Gastrocnemius medialis (tissue), 4 donors: ENCODE data around the gene ALOX12B. TPM values are rescaled to one million over a fixed set of nuclear protein-coding genes. Genes with fewer than 3 reads are reported as not detected.

Source experiments
- ATAC-seq, 2 donors: fragments of 150-250 bp; one replicate each; pipeline ENCODE4 v1.9.1; 2016
- DNase-seq, 2 donors: peaks; one replicate each; pipeline ENCODE4 v3.0.0-alpha.2; 2019
- H3K27ac ChIP-seq, 4 donors: fragments of 200-600 bp; sonication (generic); 1 replicate in 1 of 4; 2 replicates in 3 of 4; pipeline ENCODE4 v1.5.1; 2016 to 2018; ENCODE audit warnings: mild to moderate bottlenecking in 2 of 4, moderate library complexity in 1 of 4
- H3K27me3 ChIP-seq, 3 donors: fragments of 200-600 bp; sonication (generic) in 2 of 3; 1 replicate in 1 of 3; 2 replicates in 2 of 3; pipeline versions ENCODE4 v1.5.1 to v1.6.0; 2016 to 2019; ENCODE audit warnings: mild to moderate bottlenecking in 1 of 3, moderate library complexity in 1 of 3
- H3K36me3 ChIP-seq, 2 donors: fragments of 200-600 bp; sonication (generic) in 1 of 2; one replicate each; pipeline ENCODE4 v1.5.1; 2017 to 2018
- H3K4me1 ChIP-seq, 2 donors: fragments of 200-600 bp; sonication (generic) in 1 of 2; one replicate each; pipeline ENCODE4 v1.5.1; 2016 to 2017; ENCODE audit warnings: mild to moderate bottlenecking in 2 of 2
- H3K4me3 ChIP-seq, 4 donors: fragments of 200-600 bp; sonication (generic) in 3 of 4; 1 replicate in 1 of 4; 2 replicates in 3 of 4; pipeline ENCODE4 v1.5.1; 2016 to 2019; ENCODE audit warnings: mild to moderate bottlenecking in 2 of 4
- H3K9me3 ChIP-seq, 3 donors: fragments of 200-600 bp; sonication (generic) in 2 of 3; 1 replicate in 1 of 3; 2 replicates in 2 of 3; pipeline ENCODE4 v1.5.1; 2016 to 2019
- CTCF ChIP-seq, 5 experiments: fragments of 450-650 bp in 3 of 5; fragments of 200-600 bp in 2 of 5; sonication (generic) in 2 of 5; IDR thresholded peaks in 4 of 5; conservative IDR thresholded peaks in 1 of 5; 1 replicate in 4 of 5; 2 replicates in 1 of 5; pipeline ENCODE4 v1.5.1; 2016 to 2019; ENCODE audit warnings: antibody characterized with exemption in 5 of 5, mild to moderate bottlenecking in 3 of 5, moderate library complexity in 3 of 5
- POLR2A ChIP-seq, 2 donors: fragments of 450-650 bp; IDR thresholded peaks; one replicate each; pipeline ENCODE4 v1.6.1; 2017; ENCODE audit warnings: antibody characterized with exemption in 2 of 2, mild to moderate bottlenecking in 2 of 2, moderate library complexity in 2 of 2
- in situ Hi-C, 4 donors: fragments of 200-750 bp; cut with MboI; loops; one replicate each; pipeline versions ENCODE4 v1.15.0 to v1.8.0; 2017; ENCODE audit warnings: low sequenced_read_pairs in 4 of 4
- intact Hi-C: fragments of 100-400 bp; cut with DNase I; formaldehyde crosslinking; loops from one replicate; pipeline ENCODE4 v1.15.1; 2023; ENCODE audit warnings: low total_unique reads
- total RNA-seq, 4 donors: library from RNA; depleted of rRNA; stranded (reverse); fragments of >200 nt; gene quantifications; one replicate each; pipeline versions ENCODE4 v1.1.0 to v1.2.3, GENCODE V29; 2016

Gene ALOX12B
- total RNA-seq, 4 donors from 2014 or later: not detected

- ATAC-seq (no peak), DNase-seq (no peak)
- intact Hi-C loops: no loop called here
- peaks cover 63 to 71% of the 10 kb centered on the region in 2 donors for H3K4me1 ChIP-seq
- no peaks in the 10 kb centered on the region for H3K36me3 ChIP-seq
- no peaks in the 10 kb centered on the region for H3K9me3 ChIP-seq
- peaks cover 31 to 44% (median 37%) of the 10 kb centered on the region in 3 donors for H3K27me3 ChIP-seq
- TF ChIP-seq POLR2A (IDR thresholded peaks at IDR 0.05) (no peak), CTCF (IDR thresholded peaks at IDR 0.05 in 4 of 5, conservative IDR thresholded peaks at IDR 0.05 in 1 of 5) (no peak)
- peak overlapping the region; percentile 51 to 63 (median 56) for H3K4me3 ChIP-seq
- H3K27ac ChIP-seq: peak overlapping the region in 1 of 4 donors; percentile 4
- in situ Hi-C loops: loop anchor here in 2 of 4 donors (10.0 kb wide), 2 partner anchors 52 to 62 kb away; partner anchors contain the start of gene TMEM107 (in 1 of the 2)
Measured at GRCh38 chr17:8122924-8123694, 35.6 kb upstream of the ALOX12B start.

DNA sequence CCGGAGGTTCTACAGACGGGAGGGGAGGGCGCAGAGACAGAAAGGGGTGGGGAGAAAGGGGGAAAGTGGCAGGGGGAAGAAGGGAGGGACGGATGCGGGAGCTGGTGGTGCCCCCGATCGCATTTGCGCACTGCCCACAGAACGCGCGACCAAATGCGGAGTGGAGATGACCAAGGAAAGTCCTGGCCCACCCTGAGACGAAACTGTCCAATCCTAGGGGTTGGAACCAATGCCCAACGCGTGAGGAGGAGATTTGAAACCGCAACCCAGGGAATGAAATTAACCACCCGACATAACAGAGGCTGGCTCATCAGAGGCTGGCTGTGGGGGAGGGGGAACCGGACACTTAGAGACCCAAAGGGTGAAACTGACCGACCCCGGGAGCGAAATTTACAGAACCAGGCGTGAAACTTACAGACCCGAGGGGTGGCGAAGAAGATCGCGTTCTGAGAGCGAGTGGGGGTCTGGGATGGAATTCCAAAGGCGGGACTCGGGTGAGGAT, 35.0 kb upstream of the ALOX12B start:
- Histone ChIP-seq H3K27ac (no peak overlapping the region), H3K27me3 (peaks cover 31 to 44% (median 37%) of the 10 kb centered on the region in 3 donors), H3K4me3 (peak overlapping the region; percentile 51 to 63 (median 56)), H3K4me1 (peaks cover 69 to 77% of the 10 kb centered on the region in 2 donors), H3K36me3 (no peaks in the 10 kb centered on the region), H3K9me3 (no peaks in the 10 kb centered on the region)
- no peak for DNase-seq
- no peak for ATAC-seq
- intact Hi-C loops (no loop called here), in situ Hi-C loops (loop anchor here in 2 of 4 donors (10.0 kb wide), 2 partner anchors 52 to 62 kb away; partner anchors contain the start of gene TMEM107 (in 1 of the 2))
- TF ChIP-seq POLR2A (IDR thresholded peaks at IDR 0.05): no peak
- TF ChIP-seq CTCF (IDR thresholded peaks at IDR 0.05 in 4 of 5, conservative IDR thresholded peaks at IDR 0.05 in 1 of 5): no peak

DNA sequence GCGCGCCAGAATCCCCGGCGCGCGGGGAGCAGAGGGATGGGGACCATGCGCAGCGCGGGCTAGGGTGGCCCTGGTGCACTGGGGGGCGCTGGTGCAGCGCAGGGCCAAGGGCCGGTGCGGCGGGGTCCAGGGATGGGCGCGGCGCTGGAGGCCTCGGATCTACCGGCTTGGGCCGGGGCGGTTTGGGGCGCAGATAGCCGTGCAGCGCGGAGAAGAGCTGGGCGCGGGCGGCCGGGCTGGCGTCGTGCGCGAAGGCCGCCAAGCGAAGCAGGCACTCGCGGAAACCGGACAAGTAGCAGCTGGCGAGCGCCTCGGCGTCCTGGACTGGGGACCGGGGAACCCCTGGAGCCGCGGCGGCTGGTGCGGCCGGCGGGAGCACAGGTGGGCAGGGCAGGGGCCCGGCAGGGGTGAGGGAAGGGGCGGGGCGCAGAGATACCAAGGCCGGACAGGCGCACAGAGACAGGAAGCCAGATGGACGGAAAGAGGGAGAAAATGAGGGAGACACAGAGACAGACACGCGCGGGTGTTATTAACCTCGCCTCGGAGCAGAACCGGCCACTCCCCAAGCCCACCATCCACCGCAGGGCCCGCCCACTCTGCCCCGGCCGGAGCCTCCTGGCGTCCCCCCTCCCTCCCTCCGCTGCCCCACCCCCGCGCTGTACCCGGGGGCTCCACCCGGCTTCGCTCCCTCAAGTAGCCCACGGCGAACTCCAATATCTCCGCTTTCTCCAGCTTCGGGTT, 34.3 kb upstream of the ALOX12B start:
- ATAC-seq (no peak), DNase-seq (no peak)
- intact Hi-C loops (no loop called here), in situ Hi-C loops (loop anchor here in 2 of 4 donors (10.0 kb wide), 2 partner anchors 53 to 63 kb away; partner anchors contain the start of gene TMEM107 (in 1 of the 2))
- TF ChIP-seq POLR2A (IDR thresholded peaks at IDR 0.05) (no peak), CTCF (IDR thresholded peaks at IDR 0.05 in 4 of 5, conservative IDR thresholded peaks at IDR 0.05 in 1 of 5) (peak in 3 of 5 experiments; percentile 34 to 61 (median 43))
- no peaks in the 10 kb centered on the region for H3K9me3 ChIP-seq
- peaks cover 64 to 72% of the 10 kb centered on the region in 2 donors for H3K4me1 ChIP-seq
- peaks cover 33 to 49% (median 38%) of the 10 kb centered on the region in 3 donors for H3K27me3 ChIP-seq
- H3K36me3 ChIP-seq: no peaks in the 10 kb centered on the region
- H3K4me3 ChIP-seq: peak overlapping the region; percentile 51 to 63 (median 56)
- peak overlapping the region in 1 of 4 donors; percentile 5 for H3K27ac ChIP-seq

DNA sequence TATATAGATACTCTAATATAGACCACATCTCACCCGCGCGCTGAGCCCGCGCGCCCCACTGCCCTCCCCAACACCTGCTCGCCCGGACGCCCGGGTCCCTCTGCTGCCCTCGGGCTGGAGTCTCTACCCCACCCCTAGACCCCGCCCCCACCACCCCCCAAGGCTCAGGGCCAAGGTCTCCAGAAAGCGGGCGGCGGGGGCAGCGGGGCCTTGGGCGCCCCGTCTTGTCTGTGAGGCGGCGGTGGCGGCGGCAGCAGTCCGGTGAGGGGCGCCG, 33.8 kb upstream of the ALOX12B start:
- peaks cover 39 to 49% (median 41%) of the 10 kb centered on the region in 3 donors for H3K27me3 ChIP-seq
- in situ Hi-C loops: loop anchor here in 2 of 4 donors (10.0 kb wide), 2 partner anchors 53 to 63 kb away; partner anchors contain the start of gene TMEM107 (in 1 of the 2)

More for the DNA sequence above, 33.8 kb upstream of the ALOX12B start:
- Histone ChIP-seq H3K4me3 (peak overlapping the region; percentile 51 to 63 (median 56)), H3K27ac (no peak overlapping the region), H3K4me1 (peaks cover 62 to 70% of the 10 kb centered on the region in 2 donors), H3K36me3 (no peaks in the 10 kb centered on the region), H3K9me3 (no peaks in the 10 kb centered on the region)
- no peak for ATAC-seq
- intact Hi-C loops: no loop called here
- DNase-seq: no peak
- no peak for TF ChIP-seq CTCF (IDR thresholded peaks at IDR 0.05 in 4 of 5, conservative IDR thresholded peaks at IDR 0.05 in 1 of 5)
- no peak for TF ChIP-seq POLR2A (IDR thresholded peaks at IDR 0.05)
